Skin epidermis (tissue), 12 donors: ENCODE results near the gene MCTP2.

Experiments used
- H3K27ac ChIP-seq, 21 experiments: fragments of 200-600 bp; sonication (generic) in 11 of 21; one replicate each; pipeline ENCODE4 v1.5.0; 2020; ENCODE audit warnings: mild to moderate bottlenecking in 3 of 21, inconsistent platforms in 2 of 21, moderate library complexity in 2 of 21
- H3K4me3 ChIP-seq, 7 experiments: fragments of 200-600 bp; sonication (generic) in 2 of 7; one replicate each; pipeline ENCODE4 v1.5.0; 2020; ENCODE audit warnings: inconsistent platforms in 2 of 7, mild to moderate bottlenecking in 2 of 7, moderate library complexity in 1 of 7

Gene MCTP2

DNA sequence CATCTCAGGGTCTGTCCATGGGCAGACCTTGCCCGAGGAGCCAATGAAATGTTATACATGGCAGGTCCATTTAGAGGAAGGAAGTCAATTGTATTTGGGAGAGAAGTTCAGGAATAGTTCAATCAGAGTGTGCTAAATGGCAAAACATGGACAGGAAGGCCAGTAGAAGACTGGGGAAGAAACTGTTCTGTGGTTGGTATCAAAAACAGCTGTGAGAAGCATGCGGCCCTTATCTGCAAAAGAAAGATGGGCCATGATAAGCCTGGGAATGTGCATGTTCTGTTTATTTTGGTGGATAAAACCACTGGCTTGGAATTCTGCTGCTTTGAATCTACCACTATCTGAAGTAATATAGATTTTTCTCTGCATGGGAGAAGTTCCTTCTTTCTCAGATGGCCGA, 100.4 kb downstream of the MCTP2 start:
- H3K27ac ChIP-seq, result no peak overlapping the region

DNA sequence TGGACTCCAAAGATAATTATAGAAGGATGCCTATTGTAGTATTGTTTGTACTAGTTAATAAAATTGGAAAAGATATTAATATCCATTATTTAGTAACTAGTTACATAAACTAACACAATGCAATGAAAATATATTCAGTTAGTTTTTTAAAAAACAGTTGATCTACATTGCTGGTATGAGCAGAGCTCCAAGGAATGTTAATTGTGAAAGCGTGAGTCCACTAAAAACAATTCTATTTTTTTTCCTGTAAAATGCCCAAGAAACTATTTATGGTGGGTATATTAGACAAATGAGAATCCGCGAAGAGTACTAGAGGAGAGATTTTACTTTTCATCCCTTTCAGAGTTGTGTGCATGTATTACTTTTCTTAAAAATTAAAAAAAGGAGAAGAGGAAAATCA, 104.3 kb downstream of the MCTP2 start:
- no peak overlapping the region for H3K27ac ChIP-seq
- H3K4me3 ChIP-seq, result no peak overlapping the region

More for the DNA sequence above, 100.4 kb downstream of the MCTP2 start:
- H3K4me3 ChIP-seq, result no peak overlapping the region

DNA sequence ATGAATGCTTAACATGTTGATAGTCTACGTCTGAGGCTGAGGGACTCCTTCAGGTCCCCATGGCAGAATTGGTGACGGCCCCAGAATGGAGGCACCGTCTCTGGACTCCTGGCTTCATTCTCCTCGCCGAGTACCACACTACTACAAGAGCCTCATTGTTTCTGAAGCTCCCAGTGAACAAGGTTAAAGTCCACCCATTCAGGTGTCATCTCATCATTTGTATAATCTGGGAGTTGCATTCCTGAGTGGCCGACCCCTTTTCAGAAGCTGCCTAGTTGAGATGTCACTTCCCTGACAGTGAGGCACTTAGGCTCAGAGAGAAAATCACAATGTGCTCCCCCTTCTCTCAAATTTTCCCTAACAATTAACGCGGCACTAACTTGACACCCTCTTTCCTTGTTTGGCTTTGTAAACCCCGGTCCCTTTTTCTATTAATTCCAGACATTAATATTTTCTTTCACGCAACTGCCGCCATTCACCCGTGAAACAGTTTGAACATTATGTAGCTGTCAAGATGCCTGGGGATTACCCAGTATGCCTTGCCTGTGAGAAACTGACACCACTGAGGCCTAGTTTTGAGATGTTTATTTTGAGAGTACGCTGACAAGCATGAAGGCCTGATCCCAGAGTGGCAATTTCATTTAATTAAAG, 105.6 kb downstream of the MCTP2 start:
- H3K4me3 ChIP-seq, result no peak overlapping the region
- no peak overlapping the region for H3K27ac ChIP-seq

DNA sequence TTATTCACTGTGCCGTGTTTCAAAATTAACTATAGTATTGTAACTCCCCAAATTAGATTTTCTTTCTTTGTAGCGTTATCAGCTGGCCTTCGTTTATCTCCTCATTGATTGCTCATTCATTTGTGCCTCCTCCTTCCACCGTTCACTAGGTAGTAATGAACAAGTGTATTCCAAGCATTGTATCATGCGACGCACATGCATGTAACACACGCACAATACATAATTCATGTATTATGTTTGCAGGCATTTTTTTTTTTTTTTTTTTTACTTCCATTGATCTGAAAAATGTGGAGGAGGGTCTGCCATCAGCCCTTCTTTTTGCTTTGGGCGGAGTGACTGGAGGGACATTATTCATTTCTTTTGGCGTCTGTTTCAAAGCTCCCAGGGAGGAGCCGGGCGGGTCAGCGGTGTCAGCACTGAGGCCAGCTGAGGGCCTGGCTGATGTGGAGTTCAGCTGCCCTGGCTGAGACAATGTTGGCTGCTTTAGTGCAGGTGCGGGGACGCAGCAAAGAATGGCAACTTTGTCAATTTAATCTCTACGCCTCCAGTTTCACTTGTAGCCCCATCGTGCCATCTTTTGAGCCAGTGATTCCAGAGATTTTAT, 107.0 kb downstream of the MCTP2 start:
- H3K27ac ChIP-seq, result no peak overlapping the region
- no peak overlapping the region for H3K4me3 ChIP-seq

DNA sequence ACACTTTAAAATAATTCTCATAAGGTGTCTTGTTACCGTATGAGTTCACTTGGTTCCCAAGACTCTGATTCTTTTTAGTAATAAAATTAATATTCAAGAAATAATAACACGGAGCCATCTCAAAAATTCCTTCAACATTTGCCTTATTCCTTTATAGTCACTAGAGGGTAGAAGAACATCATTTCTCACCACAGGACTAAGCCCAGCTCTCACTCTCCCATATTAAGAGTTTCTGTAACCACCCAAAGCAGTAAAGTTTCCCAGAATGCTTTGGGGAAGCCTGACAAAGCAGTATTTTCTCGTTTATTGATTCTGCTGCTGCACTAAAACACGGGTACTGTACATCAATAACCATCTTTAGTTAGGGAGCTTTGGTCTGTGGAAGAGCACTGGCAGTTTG, 114.9 kb downstream of the MCTP2 start:
- no peak overlapping the region for H3K27ac ChIP-seq
- no peak overlapping the region for H3K4me3 ChIP-seq

DNA sequence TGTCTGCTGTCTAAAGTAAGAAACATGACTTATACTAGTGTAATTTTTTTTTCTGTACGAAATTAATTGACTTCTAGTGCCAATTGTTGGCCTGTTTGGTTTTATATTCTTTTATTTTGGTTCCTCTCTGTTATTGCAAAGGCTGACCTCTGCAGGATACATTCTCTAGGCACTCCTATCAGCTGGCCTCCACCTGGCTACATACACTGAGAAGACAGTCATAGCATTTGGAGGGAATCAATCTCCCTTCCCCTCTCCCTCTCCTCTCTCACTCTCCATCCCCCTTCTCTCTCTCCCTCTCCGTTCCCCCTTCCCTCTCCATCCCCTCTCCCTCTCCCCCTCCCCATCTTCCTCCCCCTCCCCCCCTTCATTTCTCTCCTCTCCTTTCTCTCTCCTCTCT, 116.7 kb downstream of the MCTP2 start:
- Histone ChIP-seq H3K27ac (no peak overlapping the region), H3K4me3 (no peak overlapping the region)

DNA sequence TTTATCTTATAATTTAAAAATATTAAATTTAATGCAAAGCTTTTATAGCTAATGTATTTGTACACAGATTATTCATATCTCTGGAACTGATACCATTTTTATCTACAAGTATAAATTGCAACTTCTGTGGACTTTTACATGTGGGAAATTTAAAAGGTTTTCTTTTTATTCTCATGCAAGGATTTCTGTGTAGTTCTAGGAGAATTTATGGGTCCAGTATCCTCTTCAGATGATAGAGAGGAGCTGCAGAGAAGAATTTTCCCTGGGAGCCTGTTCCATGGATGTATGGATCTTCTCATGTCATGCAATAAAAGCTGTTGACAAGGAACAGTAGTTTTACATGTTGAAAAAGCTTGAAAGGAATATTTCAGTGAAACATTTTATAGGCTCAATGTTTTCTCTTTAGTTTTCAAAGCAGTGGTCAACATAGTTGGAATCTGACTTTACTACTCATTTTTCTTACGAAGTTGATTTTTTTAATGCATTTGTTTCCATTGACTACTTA, 119.7 kb downstream of the MCTP2 start:
- Histone ChIP-seq H3K4me3 (no peak overlapping the region), H3K27ac (no peak overlapping the region)

DNA sequence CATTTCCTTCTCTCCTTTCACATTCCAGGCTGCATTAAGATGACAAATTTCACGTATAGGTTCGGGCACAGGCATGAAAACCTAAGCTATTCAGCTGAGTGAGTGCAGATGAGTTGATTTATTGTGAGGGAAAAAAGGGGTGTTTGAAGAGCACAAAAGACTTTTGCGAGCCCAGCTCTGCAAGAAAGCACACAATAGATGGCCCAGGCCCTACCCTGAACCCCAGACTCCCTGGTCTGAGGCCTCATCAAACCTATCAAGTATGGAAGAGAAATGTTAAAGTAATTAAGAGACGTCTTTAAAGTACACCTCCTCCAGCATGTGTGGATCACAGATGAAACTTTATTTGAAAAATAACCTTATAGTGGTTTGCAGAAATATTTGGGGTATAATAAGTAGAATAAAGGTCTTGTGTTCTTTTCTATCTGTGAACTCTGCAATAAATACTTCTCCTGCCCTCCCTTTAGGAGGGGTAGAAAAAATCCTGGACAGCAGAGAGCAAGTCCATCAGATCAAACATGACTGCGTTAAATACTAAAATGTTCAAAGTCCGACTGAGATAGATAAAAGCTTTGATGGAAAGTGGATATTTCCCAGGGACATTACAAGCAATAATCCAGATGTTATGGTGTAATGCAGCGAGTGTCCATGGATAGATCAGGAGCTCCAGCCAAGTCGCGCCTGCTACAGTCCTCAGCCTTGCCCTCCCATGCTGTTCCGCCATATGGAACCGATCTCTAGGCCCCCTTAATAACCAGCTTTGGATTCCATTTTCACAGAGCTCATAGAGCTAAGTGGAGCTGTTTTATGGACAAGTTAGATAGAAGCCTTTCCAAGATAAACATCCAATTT, 121.5 kb downstream of the MCTP2 start:
- H3K4me3 ChIP-seq, result no peak overlapping the region
- no peak overlapping the region for H3K27ac ChIP-seq

DNA sequence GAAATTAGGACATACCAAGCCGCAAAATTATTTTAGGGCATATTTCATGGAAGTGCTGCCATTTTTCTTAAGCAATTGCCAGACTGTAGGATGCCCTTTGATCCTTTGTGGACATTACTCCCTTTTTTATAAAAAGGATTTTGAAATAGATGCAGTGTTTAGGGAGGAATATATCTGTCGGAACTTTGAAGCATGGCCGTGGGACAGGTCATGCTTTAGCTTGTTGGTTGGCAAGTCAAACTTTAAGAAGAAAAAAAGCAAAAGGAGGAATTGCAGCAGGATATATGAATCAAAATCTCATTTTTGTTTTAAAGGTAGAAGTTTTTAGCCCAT, 122.1 kb downstream of the MCTP2 start:
- Histone ChIP-seq H3K4me3 (no peak overlapping the region), H3K27ac (no peak overlapping the region)

DNA sequence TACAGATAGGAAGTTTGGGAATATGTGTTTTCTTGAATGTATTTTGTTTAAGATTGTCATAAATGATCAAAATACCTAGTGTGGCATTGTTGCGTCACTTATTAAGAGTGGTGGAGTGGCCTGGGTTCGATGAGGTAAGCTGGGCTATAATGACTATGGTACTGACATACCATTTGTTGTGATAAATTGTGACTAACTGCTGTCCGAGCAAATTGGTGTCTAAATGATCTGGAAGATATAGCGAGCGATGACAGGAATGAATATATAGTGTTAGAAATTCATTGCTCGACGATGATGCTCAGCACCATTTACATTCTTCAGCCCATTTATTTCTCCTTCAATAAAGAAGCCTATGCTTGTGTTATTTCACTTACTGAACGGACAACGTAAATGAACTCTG, 123.3 kb downstream of the MCTP2 start:
- Histone ChIP-seq H3K4me3 (no peak overlapping the region), H3K27ac (no peak overlapping the region)

DNA sequence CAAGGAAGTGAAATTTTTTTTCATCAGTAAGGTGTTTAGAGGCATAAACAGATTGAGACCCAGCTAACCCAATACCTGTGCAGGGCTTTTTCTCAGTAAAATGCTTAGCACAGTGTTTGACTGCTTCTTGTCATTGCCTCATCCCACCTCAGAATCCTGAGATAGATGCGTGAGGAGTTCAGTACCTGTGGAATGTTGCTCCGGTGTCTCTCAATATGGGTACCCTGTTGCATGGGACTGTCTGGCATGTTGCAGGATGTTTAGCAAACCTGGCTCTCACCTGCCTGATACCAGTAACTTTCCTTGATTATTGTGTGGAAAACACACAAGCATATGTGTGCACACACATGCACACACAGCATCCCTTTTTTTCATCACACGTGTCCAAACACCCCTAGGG, 128.4 kb downstream of the MCTP2 start:
- Histone ChIP-seq H3K4me3 (no peak overlapping the region), H3K27ac (no peak overlapping the region)

DNA sequence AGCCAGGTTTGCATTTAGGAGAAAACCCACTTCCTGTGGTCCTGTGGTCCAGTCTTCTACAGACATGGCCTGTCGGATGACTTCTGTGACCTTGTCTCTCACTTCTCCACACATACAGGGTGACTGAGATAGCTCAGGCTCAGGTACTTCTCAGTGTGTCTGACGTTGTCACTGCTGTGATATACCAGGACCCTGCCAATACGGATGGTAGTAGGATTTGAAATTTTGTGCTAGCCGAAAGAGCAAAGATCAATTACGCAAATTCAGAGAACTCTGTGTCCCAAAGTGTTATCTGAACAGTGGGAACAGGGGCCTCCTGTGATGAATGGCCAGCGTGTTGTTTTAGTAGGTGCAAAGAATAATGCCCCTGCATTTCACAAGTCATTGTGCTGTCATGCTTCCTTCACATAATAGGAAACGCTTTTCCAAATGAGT, 128.9 kb downstream of the MCTP2 start:
- Histone ChIP-seq H3K27ac (no peak overlapping the region), H3K4me3 (no peak overlapping the region)

DNA sequence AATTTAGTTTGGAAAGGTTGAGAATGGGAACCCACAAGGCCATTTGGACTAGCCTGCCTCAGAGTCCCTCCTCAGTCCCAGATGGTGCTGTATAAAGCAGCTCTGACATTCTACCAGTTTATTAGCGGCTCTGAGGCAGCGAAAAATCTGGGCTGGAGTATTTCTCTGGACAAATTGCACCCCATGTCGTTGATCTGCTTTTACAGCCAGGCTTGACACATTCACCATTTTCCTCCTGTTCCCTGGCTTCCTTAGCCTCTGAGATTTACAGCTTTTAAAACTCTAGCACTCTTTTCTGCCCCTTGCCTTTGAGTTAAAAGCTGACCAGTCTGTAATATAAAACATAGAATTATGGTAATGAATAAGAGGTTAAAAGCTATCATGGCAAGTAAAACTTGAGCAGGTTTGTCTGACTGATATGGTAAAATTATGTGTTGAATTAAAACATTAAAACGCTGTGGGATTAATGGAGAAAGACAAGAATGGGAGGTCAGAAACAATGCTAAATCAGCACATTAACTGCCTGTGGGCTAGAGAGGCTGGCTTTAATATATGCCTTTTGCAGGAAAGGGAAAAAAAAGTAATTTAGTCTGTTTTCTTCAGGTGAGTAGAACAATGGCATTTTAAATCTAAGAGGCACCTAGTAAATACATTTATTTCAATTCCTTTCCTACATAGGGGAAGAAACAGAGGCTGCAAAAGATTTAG, 131.2 kb downstream of the MCTP2 start:
- H3K4me3 ChIP-seq, result no peak overlapping the region
- no peak overlapping the region for H3K27ac ChIP-seq

DNA sequence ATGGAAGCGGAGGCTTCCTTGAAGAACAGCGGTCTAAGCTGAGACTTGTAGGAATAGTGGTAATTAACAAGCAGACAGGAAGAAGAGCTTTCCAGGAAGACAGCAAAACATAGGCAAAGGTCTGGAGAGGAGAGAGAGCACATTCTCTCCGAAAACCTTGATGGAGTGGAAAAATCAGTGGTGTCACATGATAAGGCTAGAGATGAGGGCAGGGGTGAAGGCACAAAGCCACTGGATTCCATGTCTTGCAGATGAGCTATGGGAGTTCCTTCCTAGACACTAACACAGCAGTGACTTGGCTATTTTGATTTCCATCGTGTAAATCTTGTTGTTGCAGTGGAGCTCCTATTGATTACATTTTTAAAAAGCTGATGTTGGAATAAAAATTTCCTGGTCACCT, 132.0 kb downstream of the MCTP2 start:
- Histone ChIP-seq H3K4me3 (no peak overlapping the region), H3K27ac (no peak overlapping the region)

DNA sequence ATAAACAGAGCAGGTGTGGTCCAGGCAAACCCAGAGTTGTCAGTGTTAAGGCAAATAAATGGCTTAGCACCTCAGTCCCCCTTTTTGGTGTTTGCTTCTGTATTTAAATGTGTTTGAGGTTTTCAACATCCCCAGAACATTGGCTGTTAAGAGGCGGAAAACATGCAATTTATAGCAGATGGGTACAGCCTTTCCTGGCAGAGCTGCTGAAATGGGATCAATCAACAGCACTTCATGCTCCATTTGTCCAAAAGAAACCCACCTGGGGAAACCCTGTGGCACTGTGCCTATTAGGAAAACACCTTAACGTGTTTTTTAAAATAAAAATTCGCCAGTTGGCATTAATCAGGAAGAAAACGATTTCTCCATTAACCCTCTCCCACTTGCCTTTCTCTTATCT, 135.4 kb downstream of the MCTP2 start:
- Histone ChIP-seq H3K27ac (no peak overlapping the region), H3K4me3 (no peak overlapping the region)

DNA sequence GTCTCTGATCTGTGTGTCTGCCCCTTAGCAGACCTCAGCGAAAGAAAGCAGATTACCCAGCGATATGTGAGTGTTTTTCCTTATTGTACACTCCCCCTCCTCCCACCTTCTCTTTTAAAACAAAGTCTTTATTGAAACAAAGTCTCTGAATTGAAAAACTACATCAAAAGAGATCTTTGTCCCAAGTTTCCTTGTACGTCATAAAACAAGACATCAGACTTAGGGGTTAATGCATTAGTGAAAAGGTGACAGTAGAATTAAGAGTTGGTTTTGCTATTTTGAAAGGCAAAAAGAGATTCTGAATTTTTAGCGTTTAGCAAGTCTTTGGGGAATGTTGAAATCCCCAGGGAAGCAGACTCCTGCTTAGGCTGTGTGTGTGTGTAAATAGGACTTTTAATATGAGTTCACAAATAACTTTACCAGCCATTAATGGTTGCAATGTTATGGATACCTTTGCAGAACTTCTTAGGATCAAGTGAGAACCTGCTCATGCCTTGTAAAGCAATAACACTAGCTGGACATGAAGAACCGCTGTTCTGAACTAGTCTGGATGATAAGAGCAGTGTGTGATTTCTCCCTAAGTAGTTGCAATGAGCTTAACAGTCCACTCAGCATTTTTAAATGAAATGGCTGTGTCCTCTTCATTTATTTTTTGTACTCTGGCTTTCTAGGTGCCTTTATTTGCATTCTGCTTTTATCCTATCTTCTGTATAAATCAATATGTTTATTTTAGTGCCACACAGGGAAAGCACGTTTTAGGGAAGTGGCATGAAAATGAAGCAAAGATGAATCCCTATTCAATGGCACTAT, 136.6 kb downstream of the MCTP2 start:
- no peak overlapping the region for H3K4me3 ChIP-seq
- no peak overlapping the region for H3K27ac ChIP-seq

DNA sequence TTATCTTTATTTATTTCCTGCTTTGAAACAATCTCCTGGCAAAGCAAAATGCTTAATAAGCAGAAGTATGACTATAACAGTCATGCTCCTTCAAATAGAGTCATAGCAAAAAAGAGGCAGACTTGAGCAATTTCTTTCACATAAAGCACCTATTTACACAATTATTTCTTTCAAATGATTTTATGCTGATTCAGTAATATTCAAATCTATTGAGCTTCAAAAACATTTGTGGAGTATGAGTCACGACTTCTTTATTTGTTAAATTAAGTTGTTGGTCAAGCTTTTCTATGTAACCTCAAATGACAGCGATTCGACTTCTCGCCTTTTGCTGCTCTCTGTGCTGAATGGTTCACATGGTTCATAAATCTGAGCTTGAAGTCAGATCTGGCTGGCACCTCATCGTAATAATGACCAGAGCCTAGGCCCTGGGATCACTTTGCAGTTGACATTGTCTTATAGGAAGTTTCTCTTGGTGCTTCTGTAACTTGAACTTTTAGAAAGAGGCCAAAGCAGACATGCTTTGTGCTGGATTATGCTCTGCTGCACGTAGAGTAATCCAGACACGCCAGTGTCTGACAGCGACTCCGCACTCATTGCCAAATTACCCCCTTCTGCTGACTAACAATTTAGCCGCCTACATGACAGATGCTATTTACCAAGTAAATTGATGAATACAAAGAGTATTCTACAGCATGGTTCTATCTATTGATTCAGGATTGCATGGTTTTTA, 139.0 kb downstream of the MCTP2 start:
- Histone ChIP-seq H3K4me3 (no peak overlapping the region), H3K27ac (peak overlapping the region in 1 of 21 experiments; percentile 11)

DNA sequence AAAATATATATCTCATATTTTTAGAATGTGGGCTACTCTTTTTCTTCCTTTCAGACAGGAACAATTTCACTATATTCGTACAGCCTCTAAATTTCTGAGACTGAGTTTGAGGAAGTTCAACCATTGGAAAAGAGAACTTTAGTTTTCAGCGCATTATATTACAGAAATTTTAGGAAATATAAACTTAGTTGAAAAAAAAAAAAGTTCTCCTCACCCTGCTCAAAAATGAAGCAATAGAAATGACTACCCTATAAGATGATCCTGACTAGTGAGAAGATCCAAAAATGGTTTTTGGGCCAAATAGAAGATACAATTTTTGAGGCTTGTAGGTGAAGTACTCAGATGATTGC, 139.6 kb downstream of the MCTP2 start:
- Histone ChIP-seq H3K4me3 (no peak overlapping the region), H3K27ac (no peak overlapping the region)

DNA sequence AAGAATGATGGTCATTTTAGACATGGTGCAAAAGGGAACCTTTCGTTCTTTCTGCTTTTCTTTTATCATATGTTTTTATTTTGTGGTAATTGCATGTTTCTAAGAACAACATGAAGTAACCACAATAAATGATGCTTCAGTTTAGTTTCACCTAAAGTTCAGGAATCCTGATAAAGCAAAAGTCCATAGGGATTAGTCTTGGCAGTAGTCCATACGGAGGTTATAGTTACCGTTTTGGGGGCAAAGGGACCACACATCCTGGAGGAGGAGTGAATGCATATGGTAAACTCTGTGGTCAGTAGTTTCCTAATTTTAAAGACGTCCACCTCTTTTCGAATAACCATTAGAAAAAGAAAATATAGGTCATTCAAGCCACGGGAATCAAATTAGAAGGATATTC, 141.5 kb downstream of the MCTP2 start:
- no peak overlapping the region for H3K27ac ChIP-seq
- H3K4me3 ChIP-seq, result no peak overlapping the region
